GM21723 (cell line): ENCODE measurements around the gene IGFL4.

Source experiments
- ATAC-seq: cut with Tn5 transposase; IDR thresholded peaks from one replicate; pipeline ENCODE4 v1.9.1; 2021; ENCODE audit warnings: mild to moderate bottlenecking, moderate library complexity; ENCODE audit not compliant: unreplicated experiment

The IGFL4 gene

DNA sequence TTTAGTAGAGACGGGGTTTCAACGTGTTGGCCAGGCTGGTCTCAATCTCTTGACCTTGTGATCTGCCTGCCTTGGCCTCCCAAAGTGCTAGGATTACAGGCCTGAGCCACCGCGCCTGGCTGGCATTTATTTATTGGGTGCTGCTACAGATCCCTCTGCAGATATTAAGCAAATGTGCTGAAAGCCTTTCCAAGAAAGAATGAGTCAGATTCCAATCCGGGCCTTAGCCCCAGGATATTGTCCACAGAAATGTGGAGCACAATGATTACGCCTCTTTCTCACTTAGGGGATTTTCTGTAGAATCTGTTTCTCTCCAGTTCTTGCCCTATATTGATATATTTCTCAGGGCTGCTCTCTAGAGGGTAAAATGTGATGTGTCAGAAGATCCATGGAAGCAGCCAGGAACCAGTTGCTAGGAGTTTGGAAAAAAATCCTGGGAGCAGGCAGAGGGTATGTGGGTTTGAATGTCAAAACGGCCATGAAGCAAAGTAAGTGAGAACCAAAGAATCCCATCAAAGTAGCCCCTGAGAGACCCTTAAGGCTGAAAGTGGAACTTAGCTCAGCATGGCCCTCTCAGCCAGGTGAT, 24.8 kb upstream of the IGFL4 start:
- no peak for ATAC-seq

DNA sequence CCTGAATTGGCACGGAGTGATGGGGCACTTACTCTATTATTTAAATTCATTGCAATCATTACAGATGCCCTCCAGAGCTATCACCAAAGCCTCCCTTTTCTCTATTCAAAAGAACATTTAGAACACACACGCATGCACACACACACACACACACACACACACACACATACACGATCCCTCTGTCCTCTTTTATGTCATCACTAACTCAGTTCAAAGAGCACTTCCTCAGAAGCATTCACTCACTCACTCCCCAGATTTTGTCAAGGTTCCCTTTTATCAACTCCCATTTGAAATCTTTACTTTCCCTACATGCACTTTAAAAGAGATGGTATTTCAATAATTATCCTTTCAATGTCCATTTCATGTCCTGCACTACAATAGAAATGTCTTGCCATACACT, 22.4 kb upstream of the IGFL4 start:
- no peak for ATAC-seq

DNA sequence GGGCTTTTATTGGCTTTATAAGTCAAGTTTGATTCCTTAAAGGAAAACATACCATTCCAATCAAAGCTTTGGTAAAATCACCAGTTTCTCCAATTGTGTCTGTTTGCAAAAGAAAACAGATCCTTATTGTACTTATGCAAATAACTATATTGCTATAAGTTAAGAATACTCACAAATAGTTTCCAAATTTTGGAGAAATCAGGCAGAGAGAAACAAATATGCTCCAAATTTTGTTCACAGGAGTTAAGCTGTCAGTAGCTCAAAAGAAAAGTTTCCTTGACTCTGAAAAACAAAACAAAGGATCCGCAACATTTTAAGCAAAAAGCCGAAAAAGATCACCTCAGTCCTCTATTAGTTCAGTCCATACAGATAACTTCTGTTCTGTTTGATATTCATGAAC, 19.2 kb upstream of the IGFL4 start:
- no peak for ATAC-seq

DNA sequence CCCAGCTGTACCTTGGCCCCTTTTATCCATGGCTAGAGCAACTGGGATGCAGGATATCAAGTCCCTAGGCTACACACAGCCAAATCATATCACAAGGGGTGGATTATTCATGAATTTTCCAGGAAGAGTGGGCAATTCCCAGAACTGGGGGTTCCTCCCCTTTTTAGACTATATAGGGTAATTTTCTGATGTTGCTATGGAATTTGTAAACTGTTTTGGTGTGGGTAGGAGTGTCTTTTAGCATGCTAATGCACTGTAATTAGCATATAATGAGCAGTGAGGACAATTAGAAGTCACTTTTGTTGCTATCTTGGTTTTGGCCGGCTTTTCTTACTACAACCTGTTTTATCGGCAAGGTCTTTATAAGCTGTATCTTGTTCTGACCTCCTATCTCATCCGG, 18.0 kb upstream of the IGFL4 start:
- no peak for ATAC-seq

DNA sequence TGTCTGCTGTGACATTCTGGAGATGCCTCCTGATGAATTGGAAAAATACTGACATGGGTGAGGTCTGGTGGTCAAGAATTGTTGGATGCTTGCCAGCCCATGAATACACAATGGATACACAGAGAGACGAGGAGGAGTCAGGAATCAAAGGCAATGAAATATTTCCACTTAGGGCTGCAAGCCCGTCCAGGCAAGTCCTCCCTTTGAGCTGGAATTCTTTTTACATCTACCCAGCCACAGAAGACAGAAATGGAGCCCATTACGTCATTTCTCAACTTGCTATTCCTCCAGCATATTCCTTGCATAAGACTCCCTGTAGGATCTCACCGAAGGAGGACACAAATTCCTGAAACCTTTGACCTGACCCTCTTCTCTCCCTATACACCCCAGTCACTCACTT, 15.7 kb upstream of the IGFL4 start:
- ATAC-seq = no peak

DNA sequence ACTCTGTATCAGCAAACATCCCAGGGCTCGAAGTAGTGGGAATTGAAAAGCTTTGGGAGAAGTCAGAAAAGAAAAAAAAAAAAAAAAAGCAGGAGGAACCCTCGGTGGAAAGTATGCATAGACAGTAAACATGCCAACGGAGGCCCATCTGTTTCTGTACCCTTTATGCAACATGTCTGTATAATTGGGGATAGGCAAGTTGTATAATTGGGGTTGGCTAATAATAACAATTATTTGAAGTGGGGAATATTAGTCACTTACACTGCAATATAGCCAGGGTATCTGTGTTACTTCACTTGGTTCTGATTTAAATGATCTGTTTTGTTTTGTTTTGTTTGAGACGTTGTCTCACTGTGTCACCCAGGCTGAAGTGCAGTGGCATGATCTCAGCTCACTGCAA, 12.1 kb upstream of the IGFL4 start:
- ATAC-seq = no peak

DNA sequence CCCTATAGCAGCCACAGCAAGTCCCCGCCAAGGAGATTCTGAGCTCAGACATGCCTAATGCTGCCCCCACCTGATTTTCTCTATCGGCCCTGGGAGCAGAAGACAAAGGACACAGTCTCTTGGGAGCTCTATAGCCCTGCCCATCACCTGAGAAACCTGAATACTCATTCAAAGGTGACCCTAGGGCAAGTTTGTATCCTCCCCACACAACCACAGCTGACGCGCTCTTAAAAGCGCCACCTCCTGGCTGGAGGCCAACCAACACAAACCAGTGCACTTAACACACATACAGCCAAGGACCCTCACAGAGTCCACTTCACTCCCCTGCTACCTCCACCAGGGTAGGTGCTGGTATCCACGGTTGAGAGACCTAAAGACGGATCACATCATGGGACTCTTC, 8.8 kb upstream of the IGFL4 start:
- no peak for ATAC-seq

DNA sequence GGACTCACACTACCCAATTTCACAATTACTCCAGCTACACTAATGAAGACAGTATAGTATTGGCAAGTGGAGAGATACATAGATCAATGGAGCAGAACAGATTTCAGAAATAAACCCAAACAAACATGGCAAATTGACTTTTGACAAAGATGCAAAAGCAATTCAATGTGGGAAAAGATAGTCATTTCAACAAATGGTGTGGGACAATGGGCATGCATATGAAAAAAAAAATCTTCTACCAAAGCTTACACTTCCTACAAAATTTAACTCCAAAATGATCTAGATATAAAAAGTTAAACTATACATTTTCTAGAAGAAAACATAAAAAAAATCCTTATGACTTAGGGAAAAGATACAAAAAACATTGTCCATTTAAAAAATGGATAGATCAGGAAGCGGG, 2.7 kb upstream of the IGFL4 start:
- no peak for ATAC-seq

DNA sequence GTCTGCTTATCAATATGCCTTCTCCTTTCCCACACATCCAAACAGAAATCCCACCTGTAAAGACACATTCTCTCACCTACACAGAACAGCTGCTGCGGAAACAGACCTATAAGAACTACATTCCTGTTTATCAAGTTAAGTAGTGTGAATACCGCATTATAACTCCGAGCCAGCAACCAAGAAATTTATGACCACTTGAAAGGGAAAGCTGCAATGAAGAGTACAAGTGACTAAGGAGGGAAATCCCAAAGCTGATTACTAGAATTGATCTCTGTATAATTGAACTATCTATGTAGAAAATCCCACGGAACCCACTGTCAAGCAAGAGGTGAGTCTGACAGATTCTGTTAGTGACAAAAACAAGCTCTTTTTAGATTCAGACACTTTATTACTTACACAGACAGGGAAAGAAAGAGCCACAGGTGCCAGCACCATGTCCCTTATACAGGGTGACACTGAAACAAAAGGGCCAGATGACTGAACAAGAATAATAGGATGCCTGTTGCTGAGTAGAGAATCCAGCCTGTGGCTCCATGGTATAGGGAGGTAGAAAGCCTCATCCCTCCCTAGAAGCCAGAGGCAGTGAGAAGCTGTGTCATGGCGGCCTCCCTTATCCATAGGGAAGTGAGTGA, 1.6 kb upstream of the IGFL4 start:
- no peak for ATAC-seq

DNA sequence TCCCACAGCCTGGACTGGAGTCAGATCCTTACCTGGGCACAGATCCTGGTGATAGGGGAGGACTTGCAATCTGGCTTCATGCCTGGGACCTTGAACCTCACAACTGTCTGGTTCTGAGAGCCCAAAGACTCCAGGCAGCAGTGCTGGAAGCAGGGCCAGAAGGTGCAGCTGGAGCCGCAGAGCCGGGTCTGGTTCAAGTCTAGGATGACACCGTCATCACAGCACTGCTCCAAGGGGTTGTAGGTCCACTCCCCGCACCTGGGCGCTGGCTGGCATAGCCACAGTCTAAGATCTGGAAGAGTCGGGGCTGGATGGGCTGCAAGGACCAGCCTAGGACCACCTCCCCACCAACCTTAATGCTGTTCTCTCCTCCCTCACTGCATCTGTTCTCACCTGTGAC, 677 bp downstream of the IGFL4 start:
- ATAC-seq = no peak

DNA sequence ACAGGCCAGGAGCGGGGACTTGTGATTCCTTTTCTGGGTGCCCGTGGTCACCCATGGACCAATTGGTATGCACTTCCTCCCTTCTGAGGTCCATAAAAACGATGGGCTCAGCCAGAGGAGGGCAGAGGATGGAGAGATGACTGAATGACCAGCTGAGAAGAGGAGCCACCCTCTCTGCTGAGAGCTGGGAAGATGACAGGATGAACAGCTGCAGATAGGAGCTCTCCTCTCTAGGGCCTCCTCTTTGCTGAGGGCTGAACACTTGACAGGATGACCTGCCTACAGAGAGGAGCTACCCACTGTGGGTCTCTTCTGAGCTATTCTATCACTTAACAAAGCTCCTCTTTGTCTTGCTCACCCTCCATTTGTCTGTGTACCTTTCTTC, 4.1 kb downstream of the IGFL4 start:
- no peak for ATAC-seq

DNA sequence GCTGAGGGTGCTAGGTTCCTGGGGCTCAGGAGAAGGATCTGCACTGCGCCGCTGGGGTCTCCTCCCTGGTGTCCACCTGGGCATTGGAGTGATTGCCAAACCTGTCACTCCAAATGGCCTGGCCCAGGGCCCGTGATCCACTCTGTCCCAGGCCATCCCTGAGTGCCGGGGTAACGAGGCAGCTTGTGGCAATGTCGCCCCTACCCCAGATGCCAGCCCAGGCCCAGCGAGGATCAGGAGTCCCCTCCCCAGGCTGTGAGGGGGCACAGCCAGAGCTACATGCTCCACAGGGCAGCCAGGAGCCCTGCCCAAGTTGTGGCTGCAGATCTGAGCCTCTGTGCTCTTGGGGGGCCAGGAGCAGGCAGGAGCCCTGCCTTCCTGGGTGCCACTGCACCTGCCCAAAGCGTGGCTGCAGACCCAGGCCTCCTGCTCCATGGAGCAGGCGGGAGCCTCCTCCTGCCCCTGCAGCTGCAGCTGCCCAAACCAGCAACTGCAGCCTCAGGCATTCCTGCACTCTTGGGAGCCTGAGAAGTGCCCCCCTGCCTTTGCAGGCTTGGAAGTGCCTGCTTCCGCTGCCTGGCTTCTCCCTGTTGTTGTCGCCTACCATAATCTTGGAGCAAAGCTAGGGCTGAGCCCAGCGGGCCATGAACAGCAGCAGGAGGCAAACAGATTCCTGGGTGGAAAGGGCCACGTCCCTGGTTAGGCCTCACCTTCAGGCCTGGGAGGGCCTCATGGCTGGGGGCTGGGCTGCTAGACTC, 4.6 kb downstream of the IGFL4 start:
- no peak for ATAC-seq

DNA sequence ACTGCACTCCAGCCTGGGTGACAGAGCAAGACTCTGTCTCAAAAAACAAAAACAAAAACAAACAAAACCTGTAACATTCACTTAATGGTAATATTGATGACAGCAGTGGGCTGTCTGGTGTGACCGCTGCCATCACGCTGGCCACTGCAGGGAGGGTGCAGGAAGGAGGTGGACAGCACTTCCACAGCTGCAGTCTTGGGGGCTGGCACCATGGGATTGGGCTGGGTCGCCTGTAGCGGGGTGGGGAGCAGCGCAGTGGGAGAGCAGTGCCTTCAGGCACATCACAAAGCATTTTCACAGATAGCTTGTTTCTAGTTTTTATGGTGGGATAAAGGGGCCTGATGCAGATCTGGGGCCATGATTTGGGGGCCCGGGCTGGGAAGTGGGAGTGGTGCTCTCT, 5.3 kb downstream of the IGFL4 start:
- no peak for ATAC-seq

DNA sequence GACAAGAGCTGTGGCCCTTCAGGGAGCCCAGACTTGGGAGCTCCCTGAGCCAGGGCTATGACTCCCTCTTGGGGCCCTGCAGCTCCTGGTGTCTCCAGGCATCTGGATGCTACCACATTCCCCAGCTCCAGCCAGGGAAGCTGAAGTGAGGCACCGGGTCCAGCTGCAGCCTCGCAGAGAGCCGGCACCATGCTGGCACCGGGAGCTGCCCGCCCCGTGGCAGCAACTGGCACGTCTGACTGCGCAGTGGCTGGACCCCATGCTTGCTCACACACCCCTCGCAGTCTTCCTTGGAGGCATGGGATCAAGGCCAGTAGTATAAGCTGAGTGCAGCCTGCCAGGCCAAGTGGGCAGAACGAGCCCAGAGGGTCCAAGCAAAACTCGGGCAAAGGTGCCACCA, 7.4 kb downstream of the IGFL4 start:
- no peak for ATAC-seq

DNA sequence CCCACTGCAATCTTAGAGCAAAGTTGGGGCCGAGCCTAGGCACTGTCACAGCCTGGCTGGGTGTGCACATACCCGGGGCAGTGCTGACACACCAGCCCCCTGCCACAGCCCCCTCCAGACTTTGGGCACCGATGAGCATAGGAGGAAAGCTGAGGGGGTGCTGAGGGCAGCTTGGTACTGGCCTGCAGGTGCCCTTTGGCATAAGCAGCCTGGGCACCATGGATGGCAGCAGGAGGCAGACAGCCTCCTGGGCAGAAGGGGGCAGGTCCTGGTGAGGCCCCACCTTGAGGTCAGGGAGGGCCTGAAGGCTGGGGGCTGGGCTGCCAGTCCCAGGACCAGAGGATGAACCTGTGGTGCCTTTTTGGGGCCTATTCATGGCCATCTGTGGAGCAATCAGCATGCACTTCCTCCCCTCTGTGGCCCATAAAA, 8.2 kb downstream of the IGFL4 start:
- no peak for ATAC-seq

DNA sequence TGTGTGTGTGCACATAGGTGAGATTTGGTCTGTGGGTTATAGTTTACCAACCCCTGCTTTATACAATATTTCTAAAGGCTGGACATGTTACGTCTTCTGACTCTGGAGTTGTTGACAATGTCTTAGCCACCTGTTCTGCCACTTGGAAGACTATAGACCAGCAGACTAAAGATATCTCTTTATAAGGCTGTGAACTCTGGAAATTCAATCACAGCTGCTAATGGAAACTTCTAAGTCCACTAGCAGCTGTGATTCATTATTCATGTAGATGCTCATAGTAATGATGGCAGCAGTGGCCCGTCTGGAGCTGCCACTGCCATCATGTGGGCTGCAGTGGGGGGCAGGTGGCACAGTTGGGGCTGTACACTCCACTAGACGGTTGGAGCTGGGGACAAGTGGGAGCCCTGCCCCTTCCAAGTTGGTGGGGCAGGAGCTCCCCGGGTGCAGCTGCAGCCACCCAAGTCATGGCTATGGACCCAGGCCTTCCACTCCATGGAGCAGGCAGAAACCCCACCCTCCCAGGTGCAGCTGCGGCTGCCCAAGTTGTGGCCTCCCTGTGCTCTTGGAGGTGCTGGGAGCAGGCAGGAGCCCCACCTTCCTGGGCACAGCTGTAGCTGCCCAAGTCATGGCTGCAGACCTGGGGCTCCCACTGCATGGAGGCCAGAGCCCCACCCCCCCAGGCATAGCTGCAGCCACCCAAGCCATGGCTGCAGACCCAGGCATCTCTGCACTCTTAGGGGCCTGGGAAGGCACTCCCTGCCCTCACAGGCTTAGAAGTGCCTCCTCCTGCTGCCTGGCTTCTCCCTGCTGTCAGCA, 8.8 kb downstream of the IGFL4 start:
- no peak for ATAC-seq

DNA sequence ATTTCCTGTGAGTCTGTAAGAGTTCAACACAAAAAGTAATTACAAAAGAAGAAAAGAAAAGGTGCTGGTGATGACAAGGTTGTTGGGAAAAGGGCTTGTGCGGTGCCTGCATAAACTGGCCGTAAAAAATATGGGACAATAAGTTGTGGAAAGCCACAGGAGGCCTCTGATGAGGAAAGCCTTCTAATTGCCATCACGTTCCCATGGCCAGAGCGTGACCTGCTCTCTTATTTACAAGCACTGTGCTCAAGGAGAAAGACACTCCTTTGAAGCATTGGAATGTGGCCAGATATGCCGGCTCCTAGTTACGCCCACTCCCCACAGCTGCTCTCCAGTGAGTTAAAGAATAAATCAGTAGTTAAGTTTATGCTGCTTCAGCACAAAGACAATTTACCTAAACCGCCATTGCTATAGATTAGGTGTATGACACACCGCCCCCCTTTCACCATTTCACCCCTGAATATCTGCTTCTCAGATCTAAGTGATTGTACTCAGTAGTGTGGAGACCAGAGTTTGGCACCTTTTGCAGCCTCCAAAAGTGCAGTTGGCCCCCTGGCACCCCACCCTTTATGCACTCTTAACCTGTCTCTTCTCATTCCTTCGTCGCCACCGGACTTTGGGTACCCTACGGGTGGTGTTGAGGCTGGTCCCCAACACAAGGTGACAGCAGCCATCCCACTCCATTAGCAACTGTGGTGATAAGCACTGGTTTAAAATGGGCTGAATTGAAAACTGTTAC, 9.8 kb downstream of the IGFL4 start:
- no peak for ATAC-seq

DNA sequence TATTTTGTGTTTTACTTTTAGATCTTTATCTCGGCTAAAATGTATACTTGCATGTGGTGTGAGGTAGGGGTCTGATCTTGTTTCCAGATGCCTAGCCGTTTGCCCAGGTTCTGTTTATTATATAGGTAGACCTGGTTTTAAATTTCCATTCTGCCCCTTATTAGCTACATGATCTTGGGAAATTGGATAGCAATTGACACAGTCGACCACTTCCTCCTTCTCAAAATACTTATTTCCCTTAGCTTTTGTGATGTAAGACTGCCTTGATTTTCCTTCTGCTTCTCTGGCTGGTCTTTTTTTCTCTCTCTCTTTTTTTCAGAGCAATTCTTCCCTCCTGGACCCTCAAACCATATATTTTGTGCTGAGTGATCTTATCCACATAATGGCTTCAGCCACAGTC, 15.0 kb downstream of the IGFL4 start:
- ATAC-seq = no peak

DNA sequence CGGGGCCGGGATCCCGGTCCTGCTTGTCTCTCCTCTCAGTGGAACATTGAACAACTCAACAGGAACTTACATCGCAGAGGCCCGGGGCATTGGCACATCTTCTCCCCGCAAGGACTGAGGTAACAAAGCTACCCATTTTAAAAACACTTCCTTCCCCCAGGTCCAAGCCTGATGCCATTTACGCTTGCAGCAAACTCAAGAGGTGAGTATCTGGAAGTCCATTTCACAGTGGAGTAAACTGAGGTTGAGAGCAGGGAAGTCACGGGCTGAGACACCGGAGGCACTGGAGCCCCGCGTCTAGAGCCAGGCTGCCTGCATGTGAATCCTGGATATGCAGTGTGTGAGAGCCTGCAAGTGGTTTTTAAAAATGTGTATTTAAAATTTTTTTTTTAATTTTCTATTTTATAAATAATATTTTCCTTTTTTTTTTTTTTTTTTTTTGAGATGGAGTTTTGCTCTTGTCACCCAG, 17.5 kb downstream of the IGFL4 start:
- no peak for ATAC-seq

DNA sequence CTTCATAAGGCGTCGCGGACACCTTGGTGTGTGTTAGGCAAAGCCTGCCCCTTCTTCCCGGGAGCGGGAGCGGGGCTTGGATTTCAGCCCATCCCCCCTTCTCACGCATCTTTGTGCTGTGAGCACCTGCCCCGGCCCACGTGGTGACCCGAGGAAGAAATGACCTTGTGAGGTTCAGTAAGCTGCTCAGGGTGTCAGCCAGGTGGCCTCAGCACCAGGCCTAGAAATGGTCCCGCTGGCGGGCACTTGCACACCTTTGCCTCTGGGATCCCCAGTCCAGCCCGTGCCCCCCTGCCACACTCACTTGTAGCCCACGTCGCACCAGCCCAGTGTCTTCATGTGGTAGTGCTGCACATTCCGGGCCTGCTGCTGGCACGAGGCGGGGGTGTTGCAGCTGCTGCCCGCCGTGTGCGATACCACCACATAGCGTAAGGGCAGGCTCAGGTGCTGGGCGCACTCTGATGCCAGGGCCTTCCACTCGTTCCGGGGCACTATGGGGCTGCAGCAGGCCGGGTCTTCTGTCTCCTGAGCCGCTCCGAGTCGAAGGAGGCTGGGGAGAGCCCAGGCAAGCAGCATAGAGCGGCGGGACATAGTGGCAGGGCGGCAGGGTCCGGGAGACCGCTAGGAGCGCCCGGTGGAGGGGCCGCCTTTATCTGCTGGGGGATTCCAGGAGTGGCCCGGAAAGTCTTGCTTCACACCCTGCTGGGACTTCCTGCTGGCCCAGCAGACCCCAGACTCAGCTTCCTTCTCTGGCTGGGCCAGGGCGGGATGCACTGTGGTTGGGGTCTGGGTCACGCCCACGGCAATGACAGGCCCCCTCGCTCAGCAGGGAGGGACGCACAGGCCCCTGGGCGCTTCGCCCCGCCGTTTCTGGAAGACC, 18.1 kb downstream of the IGFL4 start, which contains the start of gene PGLYRP1:
Gene PGLYRP1, minus strand, starts transcription at position 623 of the 880 bp plus-strand sequence. Its CDS starts 32 bp downstream, at position 591.
- ATAC-seq = no peak
